HS-5 (cell line): ENCODE results near the gene CHD2.

Source experiments
- DNase-seq: peaks from one replicate; pipeline ENCODE4 v3.0.0-alpha.2; 2012; ENCODE audit warnings: low read depth

CHD2 gene

GRCh38 chr15:92885224-92886041 is 14.7 kb upstream of the CHD2 start:
- no peak for DNase-seq

GRCh38 chr15:92886042-92886537 is 14.0 kb upstream of the CHD2 start:
- DNase-seq = no peak

- no peak for DNase-seq
These were observed 13.3 kb upstream of the CHD2 start for GRCh38 chr15:92886815-92887214.

GRCh38 chr15:92887869-92888268 is 12.3 kb upstream of the CHD2 start:
- no peak for DNase-seq

- DNase-seq = no peak
These were observed 10.6 kb upstream of the CHD2 start for GRCh38 chr15:92889390-92890107.

GRCh38 chr15:92891533-92892200 is 8.5 kb upstream of the CHD2 start:
- DNase-seq = no peak

GRCh38 chr15:92892201-92892555 is 7.9 kb upstream of the CHD2 start:
- no peak for DNase-seq

- no peak for DNase-seq
These were observed 6.9 kb upstream of the CHD2 start for GRCh38 chr15:92893200-92893599.

- no peak for DNase-seq
These were observed 3.6 kb upstream of the CHD2 start for GRCh38 chr15:92896561-92896960.

GRCh38 chr15:92897620-92898019 is 2.5 kb upstream of the CHD2 start:
- DNase-seq = no peak

- no peak for DNase-seq
These were observed 1.0 kb upstream of the CHD2 start for GRCh38 chr15:92898988-92899582.

GRCh38 chr15:92899601-92899947 is 550 bp upstream of the CHD2 start:
- DNase-seq = no peak

- no peak for DNase-seq
These were observed 577 bp downstream of the CHD2 start for GRCh38 chr15:92900731-92901071.

- DNase-seq = no peak
These were observed 1.1 kb downstream of the CHD2 start for GRCh38 chr15:92901072-92901761.

- DNase-seq = no peak
These were observed 1.9 kb downstream of the CHD2 start for GRCh38 chr15:92901995-92902394.

GRCh38 chr15:92902737-92903593 is 2.8 kb downstream of the CHD2 start:
- no peak for DNase-seq

- no peak for DNase-seq
These were observed 3.5 kb downstream of the CHD2 start for GRCh38 chr15:92903631-92903965.

GRCh38 chr15:92903966-92904721 is 4.0 kb downstream of the CHD2 start:
- peak; percentile 91 for DNase-seq

- no peak for DNase-seq
These were observed 4.8 kb downstream of the CHD2 start for GRCh38 chr15:92904722-92905571.

- no peak for DNase-seq
These were observed 5.9 kb downstream of the CHD2 start for GRCh38 chr15:92906020-92906419.
